NCI-H748 treated with DMSO at 0.1 percent for 48 hours (cell line): ENCODE data around the gene KRT14.
"Not testable (repeated sequence)": the region's sequence is repeated elsewhere in the genome, so short reads cannot be mapped to it uniquely, and the experiment has no call there.

Experiments
- DNase-seq: peaks from one replicate; lab custom pipeline; 2025; lab: John Stamatoyannopoulos, UW

KRT14 gene

GRCh38 chr17:41622340-41623183 is 35.9 kb upstream of the KRT14 start:
- DNase-seq: not testable (repeated sequence)

- DNase-seq: no peak
Measured at GRCh38 chr17:41621916-41622315, 35.2 kb upstream of the KRT14 start.

- DNase-seq: not testable (repeated sequence)
Measured at GRCh38 chr17:41621435-41621817, 34.7 kb upstream of the KRT14 start.

- DNase-seq: no peak
Measured at GRCh38 chr17:41620583-41621434, 34.1 kb upstream of the KRT14 start.

GRCh38 chr17:41619927-41620582 is 33.4 kb upstream of the KRT14 start:
- DNase-seq: not testable (repeated sequence)

GRCh38 chr17:41619036-41619926 is 32.6 kb upstream of the KRT14 start:
- no peak for DNase-seq

GRCh38 chr17:41618341-41619035 is 31.8 kb upstream of the KRT14 start:
- no peak for DNase-seq

- DNase-seq: no peak
Measured at GRCh38 chr17:41617698-41618097, 31.0 kb upstream of the KRT14 start.

GRCh38 chr17:41617136-41617535 is 30.4 kb upstream of the KRT14 start:
- no peak for DNase-seq

- not testable (repeated sequence) for DNase-seq
Measured at GRCh38 chr17:41616486-41616885, 29.8 kb upstream of the KRT14 start.

- no peak for DNase-seq
Measured at GRCh38 chr17:41615454-41615853, 28.8 kb upstream of the KRT14 start.

GRCh38 chr17:41614767-41615166 is 28.1 kb upstream of the KRT14 start:
- not testable (repeated sequence) for DNase-seq

GRCh38 chr17:41614098-41614497 is 27.4 kb upstream of the KRT14 start:
- no peak for DNase-seq

GRCh38 chr17:41613277-41614082 is 26.8 kb upstream of the KRT14 start:
- no peak for DNase-seq

GRCh38 chr17:41612376-41613160 is 25.9 kb upstream of the KRT14 start, which contains the start of gene KRT16:
Gene KRT16 (minus strand): TSS chr17:41612767. CDS start chr17:41612688, 79 bp downstream.
- not testable (repeated sequence) for DNase-seq

GRCh38 chr17:41610965-41611640 is 24.4 kb upstream of the KRT14 start:
- DNase-seq: no peak

- DNase-seq: not testable (repeated sequence)
Measured at GRCh38 chr17:41610061-41610517, 23.4 kb upstream of the KRT14 start.

- not testable (repeated sequence) for DNase-seq
Measured at GRCh38 chr17:41606930-41607329, 20.2 kb upstream of the KRT14 start.
